GM23248 (cell line): ENCODE data around the gene TMEM163. TPM values are rescaled to one million over a fixed set of nuclear protein-coding genes. Genes with fewer than 3 reads are reported as not detected.

ENCODE experiments used
- DNase-seq: peaks from one replicate; pipeline ENCODE4 v3.0.0-alpha.2; 2015
- H2AFZ ChIP-seq: fragments of 200-600 bp; sonication (generic); 2 replicates; pipeline ENCODE4 v1.6.1; 2016; ENCODE audit warnings: antibody characterized with exemption
- H3F3A ChIP-seq: fragments of 200-600 bp; sonication (generic); 2 replicates; pipeline ENCODE4 v1.6.1; 2016; ENCODE audit warnings: mild to moderate bottlenecking, antibody characterized with exemption, mixed run types; ENCODE audit not compliant: insufficient read depth
- H3K27ac ChIP-seq: fragments of 200-600 bp; sonication (generic); 2 replicates; pipeline ENCODE4 v1.5.1; 2016; ENCODE audit warnings: mild to moderate bottlenecking
- H3K27me3 ChIP-seq: fragments of 200-600 bp; sonication (generic); replicated peaks from 2 replicates; pipeline ENCODE4 v1.6.1; 2016; ENCODE audit warnings: mild to moderate bottlenecking; ENCODE audit not compliant: insufficient read depth
- H3K36me3 ChIP-seq: fragments of 200-600 bp; sonication (generic); 2 replicates; pipeline ENCODE4 v1.6.1; 2016; ENCODE audit warnings: low read depth, mild to moderate bottlenecking
- H3K4me1 ChIP-seq: fragments of 200-600 bp; sonication (generic); 2 replicates; pipeline ENCODE4 v1.6.1; 2016; ENCODE audit warnings: mild to moderate bottlenecking; ENCODE audit not compliant: insufficient read depth
- H3K4me2 ChIP-seq: fragments of 200-600 bp; sonication (generic); one replicate; pipeline ENCODE4 v1.6.1; 2016; ENCODE audit warnings: mild to moderate bottlenecking; ENCODE audit not compliant: unreplicated experiment
- H3K4me3 ChIP-seq: fragments of 200-600 bp; sonication (generic); 2 replicates; pipeline ENCODE4 v1.5.1; 2016; ENCODE audit warnings: mild to moderate bottlenecking
- H3K79me2 ChIP-seq: fragments of 200-600 bp; sonication (generic); 2 replicates; pipeline ENCODE4 v1.6.1; 2016; ENCODE audit warnings: mild to moderate bottlenecking; ENCODE audit not compliant: insufficient read depth
- H3K9ac ChIP-seq: fragments of 200-600 bp; sonication (generic); 2 replicates; pipeline ENCODE4 v1.6.1; 2016; ENCODE audit warnings: mild to moderate bottlenecking
- H3K9me2 ChIP-seq: fragments of 200-600 bp; sonication (generic); 2 replicates; pipeline ENCODE4 v1.6.1; 2016; ENCODE audit warnings: mixed run types, mild to moderate bottlenecking, moderate library complexity; ENCODE audit not compliant: insufficient read depth
- H3K9me3 ChIP-seq: fragments of 200-600 bp; sonication (generic); one replicate; pipeline ENCODE4 v1.6.1; 2017; ENCODE audit warnings: low read depth
- H4K20me1 ChIP-seq: fragments of 200-600 bp; sonication (generic); 2 replicates; pipeline ENCODE4 v1.6.0; 2016; ENCODE audit not compliant: insufficient read depth
- EZH2 ChIP-seq: fragments of 200-600 bp; sonication (generic); IDR thresholded peaks from 2 replicates; pipeline ENCODE4 v1.6.1; 2018; ENCODE audit warnings: antibody characterized with exemption, mild to moderate bottlenecking; ENCODE audit not compliant: insufficient read depth, poor library complexity, severe bottlenecking
- EZH2phosphoT487 ChIP-seq: fragments of 200-600 bp; sonication (generic); IDR thresholded peaks from 2 replicates; pipeline ENCODE4 v1.6.1; 2018; ENCODE audit warnings: antibody characterized with exemption, moderate library complexity, mild to moderate bottlenecking, low read depth; ENCODE audit not compliant: insufficient read depth
- WGBS, 2 experiments: methylation state at CpG; one replicate each; pipeline ENCODE4 v1.1.6; 2015 to 2017; ENCODE audit warnings: low lambda C conversion rate in 2 of 2, low coverage in 1 of 2; ENCODE audit errors: missing lambda C conversion rate in 2 of 2; 5-methylcytosine and 5-hydroxymethylcytosine counted together
- in situ Hi-C: fragments of 300-500 bp; cut with MboI; formaldehyde crosslinking; loops from 2 replicates; pipeline ENCODE4 v1.15.0; 2020
- polyA plus RNA-seq: library from polyadenylated mRNA; unstranded; fragments of >200 nt; fragmentation: Nextera tagmentation; extraction: Ambion mirVana; gene quantifications from 2 replicates; pipeline ENCODE4 v1.2.1, GENCODE V29; 2016
- total RNA-seq: library from RNA; depleted of rRNA; stranded (reverse); fragments of >200 nt; shearing (Covaris generic); gene quantifications from 2 replicates; pipeline ENCODE4 v1.2.3, GENCODE V29; 2014

TMEM163 gene
- total and polyA plus RNA-seq, 2 experiments from 2014 or later, result not detected

- Histone ChIP-seq H3K4me1 (no peaks in the 10 kb centered on the region), H3K27ac (no peak overlapping the region), H3K27me3 (peaks cover 11% of the 10 kb centered on the region; the same call in 1 of the 2 replicates), H2AFZ (no peak overlapping the region), H4K20me1 (no peaks in the 10 kb centered on the region), H3F3A (no peaks in the 10 kb centered on the region), H3K9ac (no peak overlapping the region), H3K9me3 (no peaks in the 10 kb centered on the region), H3K4me3 (no peak overlapping the region), H3K36me3 (no peaks in the 10 kb centered on the region), H3K79me2 (no peaks in the 10 kb centered on the region), H3K4me2 (no peak overlapping the region), H3K9me2 (no peaks in the 10 kb centered on the region)
- in situ Hi-C loops, result no loop called here
- TF ChIP-seq EZH2phosphoT487, result no peak
- TF ChIP-seq EZH2, result no peak
- DNase-seq, result no peak
- 34 to 35% methylated on average over 18 of the region's 18 CpGs for WGBS, 2 experiments
Observed at GRCh38 chr2:134706587-134707329, 12.0 kb downstream of the TMEM163 start.

GRCh38 chr2:134705861-134706586 is 12.8 kb downstream of the TMEM163 start:
- Histone ChIP-seq H3K9me3 (no peaks in the 10 kb centered on the region), H3K4me2 (no peak overlapping the region), H3K9me2 (no peaks in the 10 kb centered on the region), H3K9ac (no peak overlapping the region), H3K36me3 (no peaks in the 10 kb centered on the region), H3K27me3 (peaks cover 6% of the 10 kb centered on the region; the same call in 1 of the 2 replicates), H4K20me1 (no peaks in the 10 kb centered on the region), H3K27ac (no peak overlapping the region), H2AFZ (no peak overlapping the region), H3K4me3 (no peak overlapping the region), H3K79me2 (no peaks in the 10 kb centered on the region), H3F3A (no peaks in the 10 kb centered on the region), H3K4me1 (no peaks in the 10 kb centered on the region)
- in situ Hi-C loops, result no loop called here
- no peak for TF ChIP-seq EZH2phosphoT487
- TF ChIP-seq EZH2, result no peak
- WGBS, 2 experiments, result 34 to 40% methylated on average over 21 of the region's 21 CpGs
- DNase-seq, result no peak

- Histone ChIP-seq H3K27me3 (peaks cover 3% of the 10 kb centered on the region; the same call in 1 of the 2 replicates), H4K20me1 (no peaks in the 10 kb centered on the region), H3K9ac (no peak overlapping the region), H3K9me3 (no peaks in the 10 kb centered on the region), H3K36me3 (no peaks in the 10 kb centered on the region), H3K9me2 (no peaks in the 10 kb centered on the region), H3K4me1 (no peaks in the 10 kb centered on the region), H2AFZ (no peak overlapping the region), H3K4me3 (no peak overlapping the region), H3F3A (no peaks in the 10 kb centered on the region), H3K4me2 (no peak overlapping the region), H3K79me2 (no peaks in the 10 kb centered on the region), H3K27ac (no peak overlapping the region)
- TF ChIP-seq EZH2 (no peak), EZH2phosphoT487 (no peak)
- 28 to 41% methylated on average over 4 of the region's 4 CpGs for WGBS, 2 experiments
- in situ Hi-C loops, result no loop called here
- DNase-seq, result no peak
Observed at GRCh38 chr2:134704173-134704572, 14.6 kb downstream of the TMEM163 start.

GRCh38 chr2:134703426-134703825 is 15.4 kb downstream of the TMEM163 start:
- H3K36me3 ChIP-seq, result no peaks in the 10 kb centered on the region
- H3K27me3 ChIP-seq, result peaks cover 3% of the 10 kb centered on the region; the same call in 1 of the 2 replicates
- no peaks in the 10 kb centered on the region for H3F3A ChIP-seq
- H3K4me3 ChIP-seq, result no peak overlapping the region
- H4K20me1 ChIP-seq, result no peaks in the 10 kb centered on the region
- no peaks in the 10 kb centered on the region for H3K79me2 ChIP-seq
- WGBS, 2 experiments, result 8 to 14% methylated on average over 1 of the region's 1 CpG
- no peaks in the 10 kb centered on the region for H3K4me1 ChIP-seq
- no peak overlapping the region for H2AFZ ChIP-seq
- no peaks in the 10 kb centered on the region for H3K9me3 ChIP-seq
- no peak overlapping the region for H3K4me2 ChIP-seq
- DNase-seq, result no peak
- no peaks in the 10 kb centered on the region for H3K9me2 ChIP-seq
- H3K27ac ChIP-seq, result no peak overlapping the region
- in situ Hi-C loops, result no loop called here
- no peak for TF ChIP-seq EZH2phosphoT487
- TF ChIP-seq EZH2, result no peak
- no peak overlapping the region for H3K9ac ChIP-seq
